ENCODE data around the gene NLRC5.

The NLRC5 gene

DNA sequence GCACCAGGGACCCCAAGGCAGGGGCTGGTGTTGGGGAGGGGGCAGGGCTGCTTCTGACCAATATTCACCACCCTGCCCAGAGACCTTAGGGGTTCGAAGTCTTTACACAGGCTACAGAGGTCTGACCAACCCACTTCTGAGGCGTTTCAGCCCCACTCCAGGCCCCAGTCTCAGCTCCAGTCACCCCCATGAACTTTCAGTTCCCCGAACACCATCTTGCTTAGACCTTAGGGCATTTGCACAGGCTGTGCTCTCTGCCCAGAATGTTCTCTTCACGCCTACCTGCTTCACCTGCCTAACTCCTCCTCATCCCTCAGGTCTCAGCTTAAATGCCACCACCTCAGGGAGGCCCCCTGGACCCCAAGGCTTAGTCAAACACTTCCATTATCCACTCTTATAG is 77.3 kb downstream of the NLRC5 start:
- ChIA-PET CTCF (interaction anchor here (2.4 kb wide), 1 partner anchor 18 kb away, joined by 10 read pairs; no protein-coding TSS in a partner anchor), POLR2A (no interaction called here)
- TF ChIP-seq ZNF248 (tag by site-specific recombination; IDR thresholded peaks at IDR 0.05) (no peak), ZNF623 (tag by site-specific recombination; IDR thresholded peaks at IDR 0.05) (peak; percentile 64), ZNF26 (tag by site-specific recombination; IDR thresholded peaks at IDR 0.05) (no peak), GLI2 (tag by site-specific recombination; IDR thresholded peaks at IDR 0.05; ENCODE audit: borderline replicate concordance, low read depth) (no peak), ZNF133 (tag by site-specific recombination; IDR thresholded peaks at IDR 0.05) (no peak), HOXA7 (CRISPR knock-in tag; IDR thresholded peaks at IDR 0.05; ENCODE audit: borderline replicate concordance) (no peak), ZNF624 (tag by site-specific recombination; IDR thresholded peaks at IDR 0.05) (no peak)
- H3K4me1 ChIP-seq (ENCODE audit: control insufficient read depth, insufficient read depth, low read length) = no peaks in the 10 kb centered on the region
- H3K4me3 ChIP-seq (ENCODE audit: low read depth, low read length) = no peak overlapping the region
- no peaks in the 10 kb centered on the region for H3K9me3 ChIP-seq (ENCODE audit: control insufficient read depth, insufficient read depth, low read depth, low read length)
- H3K27ac ChIP-seq (ENCODE audit: extremely low read depth, low read depth, low read length) = no peak overlapping the region
- no peaks in the 10 kb centered on the region for H3K36me3 ChIP-seq (ENCODE audit: control insufficient read depth in 2 of 2, insufficient read depth in 1 of 2, low read length in 2 of 2)

DNA sequence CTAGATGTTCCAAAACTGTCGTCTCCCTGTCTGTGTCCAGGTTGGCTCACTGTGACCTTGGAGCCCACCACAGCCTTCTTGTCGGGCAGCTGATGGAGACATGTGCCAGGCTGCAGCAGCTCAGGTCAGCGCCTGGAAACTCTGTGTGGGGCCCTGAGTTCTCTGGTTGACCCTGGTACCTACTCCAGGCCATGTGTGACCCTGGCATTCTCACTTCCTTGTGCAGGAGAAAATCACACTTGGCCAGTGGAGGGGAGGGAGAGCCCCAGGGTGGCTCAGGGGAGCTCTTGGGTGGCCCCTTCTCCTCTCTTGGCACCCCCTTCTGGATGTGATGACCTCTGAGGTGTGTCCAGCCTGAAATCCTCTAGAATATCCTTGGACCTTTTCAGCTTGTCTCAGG is 78.0 kb downstream of the NLRC5 start:
- Histone ChIP-seq H3K4me1 (ENCODE audit: control insufficient read depth, insufficient read depth, low read length) (no peaks in the 10 kb centered on the region), H3K36me3 (ENCODE audit: control insufficient read depth in 2 of 2, insufficient read depth in 1 of 2, low read length in 2 of 2) (no peaks in the 10 kb centered on the region), H3K4me3 (ENCODE audit: low read depth, low read length) (no peak overlapping the region), H3K27ac (ENCODE audit: extremely low read depth, low read depth, low read length) (no peak overlapping the region), H3K9me3 (ENCODE audit: control insufficient read depth, insufficient read depth, low read depth, low read length) (no peaks in the 10 kb centered on the region)
- TF ChIP-seq ZNF214 (tag by site-specific recombination; IDR thresholded peaks at IDR 0.05; ENCODE audit: borderline replicate concordance) = no peak
- TF ChIP-seq ZNF610 (tag by site-specific recombination; IDR thresholded peaks at IDR 0.05; ENCODE audit: borderline replicate concordance) = no peak
- TF ChIP-seq YY1 (tag by site-specific recombination; IDR thresholded peaks at IDR 0.05) = no peak
- TF ChIP-seq IKZF3 (tag by site-specific recombination; IDR thresholded peaks at IDR 0.05) = no peak
- no peak for TF ChIP-seq OVOL3 (tag by site-specific recombination; IDR thresholded peaks at IDR 0.05)
- TF ChIP-seq ZNF654 (tag by site-specific recombination; IDR thresholded peaks at IDR 0.05; ENCODE audit: low read depth) = no peak
- no peak for TF ChIP-seq ZNF837 (tag by site-specific recombination; IDR thresholded peaks at IDR 0.05)
- no peak for TF ChIP-seq ZNF510 (tag by site-specific recombination; IDR thresholded peaks at IDR 0.05; ENCODE audit: insufficient replicate concordance)
- no peak for TF ChIP-seq HOXC10 (CRISPR knock-in tag; IDR thresholded peaks at IDR 0.05)
- no peak for TF ChIP-seq ZNF211 (tag by site-specific recombination; IDR thresholded peaks at IDR 0.05; ENCODE audit: low read depth)
- TF ChIP-seq RBAK (tag by site-specific recombination; IDR thresholded peaks at IDR 0.05) = no peak
- TF ChIP-seq, protein P1, sequence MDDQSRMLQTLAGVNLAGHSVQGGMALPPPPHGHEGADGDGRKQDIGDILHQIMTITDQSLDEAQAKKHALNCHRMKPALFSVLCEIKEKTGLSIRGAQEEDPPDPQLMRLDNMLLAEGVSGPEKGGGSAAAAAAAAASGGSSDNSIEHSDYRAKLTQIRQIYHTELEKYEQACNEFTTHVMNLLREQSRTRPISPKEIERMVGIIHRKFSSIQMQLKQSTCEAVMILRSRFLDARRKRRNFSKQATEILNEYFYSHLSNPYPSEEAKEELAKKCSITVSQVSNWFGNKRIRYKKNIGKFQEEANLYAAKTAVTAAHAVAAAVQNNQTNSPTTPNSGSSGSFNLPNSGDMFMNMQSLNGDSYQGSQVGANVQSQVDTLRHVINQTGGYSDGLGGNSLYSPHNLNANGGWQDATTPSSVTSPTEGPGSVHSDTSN (CRISPR knock-in tag; IDR thresholded peaks at IDR 0.05) = no peak
- TF ChIP-seq ZSCAN16 (tag by site-specific recombination; IDR thresholded peaks at IDR 0.05) = no peak
- no peak for TF ChIP-seq KLF10 (tag by site-specific recombination; IDR thresholded peaks at IDR 0.05)
- CTCF ChIA-PET = interaction anchor here (2.4 kb wide), 1 partner anchor 17 kb away, joined by 10 read pairs; no protein-coding TSS in a partner anchor
- POLR2A ChIA-PET = no interaction called here

GRCh38 chr16:57069053-57069452 is 79.7 kb downstream of the NLRC5 start:
- POLR2A ChIA-PET = no interaction called here
- TF ChIP-seq ZNF302 (tag by site-specific recombination; IDR thresholded peaks at IDR 0.05; ENCODE audit: low read depth) = no peak
- TF ChIP-seq, protein P2, sequence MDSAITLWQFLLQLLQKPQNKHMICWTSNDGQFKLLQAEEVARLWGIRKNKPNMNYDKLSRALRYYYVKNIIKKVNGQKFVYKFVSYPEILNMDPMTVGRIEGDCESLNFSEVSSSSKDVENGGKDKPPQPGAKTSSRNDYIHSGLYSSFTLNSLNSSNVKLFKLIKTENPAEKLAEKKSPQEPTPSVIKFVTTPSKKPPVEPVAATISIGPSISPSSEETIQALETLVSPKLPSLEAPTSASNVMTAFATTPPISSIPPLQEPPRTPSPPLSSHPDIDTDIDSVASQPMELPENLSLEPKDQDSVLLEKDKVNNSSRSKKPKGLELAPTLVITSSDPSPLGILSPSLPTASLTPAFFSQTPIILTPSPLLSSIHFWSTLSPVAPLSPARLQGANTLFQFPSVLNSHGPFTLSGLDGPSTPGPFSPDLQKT (IDR thresholded peaks at IDR 0.05; ENCODE audit: borderline replicate concordance, low read depth, low read length) = no peak
- TF ChIP-seq, protein P3, sequence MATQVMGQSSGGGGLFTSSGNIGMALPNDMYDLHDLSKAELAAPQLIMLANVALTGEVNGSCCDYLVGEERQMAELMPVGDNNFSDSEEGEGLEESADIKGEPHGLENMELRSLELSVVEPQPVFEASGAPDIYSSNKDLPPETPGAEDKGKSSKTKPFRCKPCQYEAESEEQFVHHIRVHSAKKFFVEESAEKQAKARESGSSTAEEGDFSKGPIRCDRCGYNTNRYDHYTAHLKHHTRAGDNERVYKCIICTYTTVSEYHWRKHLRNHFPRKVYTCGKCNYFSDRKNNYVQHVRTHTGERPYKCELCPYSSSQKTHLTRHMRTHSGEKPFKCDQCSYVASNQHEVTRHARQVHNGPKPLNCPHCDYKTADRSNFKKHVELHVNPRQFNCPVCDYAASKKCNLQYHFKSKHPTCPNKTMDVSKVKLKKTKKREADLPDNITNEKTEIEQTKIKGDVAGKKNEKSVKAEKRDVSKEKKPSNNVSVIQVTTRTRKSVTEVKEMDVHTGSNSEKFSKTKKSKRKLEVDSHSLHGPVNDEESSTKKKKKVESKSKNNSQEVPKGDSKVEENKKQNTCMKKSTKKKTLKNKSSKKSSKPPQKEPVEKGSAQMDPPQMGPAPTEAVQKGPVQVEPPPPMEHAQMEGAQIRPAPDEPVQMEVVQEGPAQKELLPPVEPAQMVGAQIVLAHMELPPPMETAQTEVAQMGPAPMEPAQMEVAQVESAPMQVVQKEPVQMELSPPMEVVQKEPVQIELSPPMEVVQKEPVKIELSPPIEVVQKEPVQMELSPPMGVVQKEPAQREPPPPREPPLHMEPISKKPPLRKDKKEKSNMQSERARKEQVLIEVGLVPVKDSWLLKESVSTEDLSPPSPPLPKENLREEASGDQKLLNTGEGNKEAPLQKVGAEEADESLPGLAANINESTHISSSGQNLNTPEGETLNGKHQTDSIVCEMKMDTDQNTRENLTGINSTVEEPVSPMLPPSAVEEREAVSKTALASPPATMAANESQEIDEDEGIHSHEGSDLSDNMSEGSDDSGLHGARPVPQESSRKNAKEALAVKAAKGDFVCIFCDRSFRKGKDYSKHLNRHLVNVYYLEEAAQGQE (tag by site-specific recombination; IDR thresholded peaks at IDR 0.05) = no peak

More at GRCh38 chr16:57069053-57069452, 79.7 kb downstream of the NLRC5 start:
- Histone ChIP-seq H3K4me1 (ENCODE audit: control insufficient read depth, insufficient read depth, low read length) (no peaks in the 10 kb centered on the region), H3K27ac (ENCODE audit: extremely low read depth, low read depth, low read length) (no peak overlapping the region), H3K4me3 (ENCODE audit: low read depth, low read length) (no peak overlapping the region), H3K9me3 (ENCODE audit: control insufficient read depth, insufficient read depth, low read depth, low read length) (no peaks in the 10 kb centered on the region), H3K36me3 (ENCODE audit: control insufficient read depth in 2 of 2, insufficient read depth in 1 of 2, low read length in 2 of 2) (no peaks in the 10 kb centered on the region)
- CTCF ChIA-PET = interaction anchor here (0.8 kb wide), 1 partner anchor 105 kb away, joined by 3 read pairs; no protein-coding TSS in a partner anchor
